ENCODE measurements around the gene SBNO2.

The SBNO2 gene

DNA sequence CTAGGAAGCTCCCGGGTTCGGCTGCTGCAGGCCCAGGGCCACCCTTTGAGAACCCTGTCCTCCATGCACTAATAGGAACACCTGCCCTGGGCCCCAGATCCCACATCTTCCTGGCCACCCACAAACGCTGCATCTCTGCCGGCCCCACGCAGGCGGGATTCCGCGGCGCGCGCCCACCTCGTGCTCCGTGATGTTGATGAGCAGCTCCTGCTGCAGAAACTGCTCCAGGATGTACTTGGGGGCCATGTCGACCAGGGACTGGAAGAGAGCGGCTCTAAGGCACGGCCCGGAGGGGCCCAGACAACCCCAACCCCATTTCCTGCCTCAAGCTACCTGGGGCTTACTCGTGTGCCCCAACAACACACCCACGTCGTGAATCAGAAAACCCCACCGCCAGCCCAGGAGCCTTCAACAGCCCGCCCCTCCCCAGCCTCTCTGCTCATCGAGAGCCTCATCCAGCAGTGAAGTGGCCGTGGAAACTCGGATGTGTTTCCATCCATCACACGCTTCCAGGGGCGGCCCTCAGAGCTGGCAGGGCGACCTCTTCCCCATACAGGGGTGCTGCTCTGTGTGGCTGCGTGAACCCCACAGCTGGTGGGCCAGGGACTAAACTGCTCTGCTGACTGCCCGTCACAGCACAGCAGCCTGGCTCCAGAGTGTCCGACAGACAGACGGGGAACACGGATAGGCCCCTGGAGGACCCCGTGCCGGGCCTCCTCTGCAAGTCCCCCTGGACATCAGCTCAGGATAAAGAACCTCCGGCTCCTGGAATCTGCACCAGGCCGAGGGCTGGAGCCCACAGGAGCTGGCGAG lies 83.1 kb downstream of the SBNO2 start:
- no peak overlapping the region for H3K9ac ChIP-seq (ENCODE audit: low read length)
- no peaks in the 10 kb centered on the region for H3K27me3 ChIP-seq (replicated peaks; ENCODE audit: insufficient read depth, low read length)
- H3K4me1 ChIP-seq (ENCODE audit: low read length), result peaks cover 18% of the 10 kb centered on the region
- peaks cover 9% of the 10 kb centered on the region; the same call in 1 of the 2 replicates for H3K36me3 ChIP-seq (replicated peaks; ENCODE audit: insufficient read depth, low read length)
- H3K79me2 ChIP-seq (ENCODE audit: low read length), result peaks cover 47% of the 10 kb centered on the region
- H4K20me1 ChIP-seq (ENCODE audit: insufficient read depth, low read length), result peaks cover 11% of the 10 kb centered on the region; the same call in 1 of the 2 replicates
- no peak overlapping the region for H2AFZ ChIP-seq (ENCODE audit: low read length)
- H3K4me3 ChIP-seq (ENCODE audit: low read length), result no peak overlapping the region
- no peak for DNase-seq
- H3K9me3 ChIP-seq (replicated peaks; ENCODE audit: insufficient read depth, low read length), result no peaks in the 10 kb centered on the region
- H3K4me2 ChIP-seq (ENCODE audit: low read depth, low read length), result no peak overlapping the region
- no peaks in the 10 kb centered on the region for H3K9me2 ChIP-seq (replicated peaks; ENCODE audit: insufficient read depth, low read length)
- TF ChIP-seq EZH2 (optimal IDR thresholded peaks at IDR 0.05; ENCODE audit: low read depth, low read length), result no peak
- TF ChIP-seq, protein P1, sequence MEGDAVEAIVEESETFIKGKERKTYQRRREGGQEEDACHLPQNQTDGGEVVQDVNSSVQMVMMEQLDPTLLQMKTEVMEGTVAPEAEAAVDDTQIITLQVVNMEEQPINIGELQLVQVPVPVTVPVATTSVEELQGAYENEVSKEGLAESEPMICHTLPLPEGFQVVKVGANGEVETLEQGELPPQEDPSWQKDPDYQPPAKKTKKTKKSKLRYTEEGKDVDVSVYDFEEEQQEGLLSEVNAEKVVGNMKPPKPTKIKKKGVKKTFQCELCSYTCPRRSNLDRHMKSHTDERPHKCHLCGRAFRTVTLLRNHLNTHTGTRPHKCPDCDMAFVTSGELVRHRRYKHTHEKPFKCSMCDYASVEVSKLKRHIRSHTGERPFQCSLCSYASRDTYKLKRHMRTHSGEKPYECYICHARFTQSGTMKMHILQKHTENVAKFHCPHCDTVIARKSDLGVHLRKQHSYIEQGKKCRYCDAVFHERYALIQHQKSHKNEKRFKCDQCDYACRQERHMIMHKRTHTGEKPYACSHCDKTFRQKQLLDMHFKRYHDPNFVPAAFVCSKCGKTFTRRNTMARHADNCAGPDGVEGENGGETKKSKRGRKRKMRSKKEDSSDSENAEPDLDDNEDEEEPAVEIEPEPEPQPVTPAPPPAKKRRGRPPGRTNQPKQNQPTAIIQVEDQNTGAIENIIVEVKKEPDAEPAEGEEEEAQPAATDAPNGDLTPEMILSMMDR (IDR thresholded peaks at IDR 0.05; ENCODE audit: low read length), result no peak
- TF ChIP-seq EZH2phosphoT487 (IDR thresholded peaks at IDR 0.05; ENCODE audit: low read length), result no peak
- no peak overlapping the region for H3K27ac ChIP-seq (ENCODE audit: low read length)
- H3F3A ChIP-seq (ENCODE audit: insufficient read depth, low read length), result peaks cover 31% of the 10 kb centered on the region

DNA sequence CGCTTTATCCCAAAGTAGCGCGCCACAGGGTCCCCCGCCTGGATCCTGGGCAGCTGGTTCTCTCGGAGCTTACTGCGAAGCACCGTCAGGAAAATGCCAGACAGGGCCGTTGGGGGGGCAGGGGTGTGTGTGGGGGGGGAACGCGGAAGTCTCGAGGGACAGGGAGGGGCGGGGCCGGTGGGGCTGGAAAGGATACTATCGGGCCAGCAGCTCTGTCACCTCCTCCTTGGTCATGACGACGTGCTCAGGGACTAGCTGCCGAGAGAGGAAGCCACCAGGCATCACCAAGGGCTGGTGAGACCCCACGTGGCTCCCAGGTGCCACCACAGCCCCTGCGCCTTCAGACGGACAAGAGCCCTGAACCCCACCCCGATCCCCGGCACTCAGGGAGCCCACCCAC lies 84.2 kb downstream of the SBNO2 start:
- Histone ChIP-seq H3K9me2 (replicated peaks; ENCODE audit: insufficient read depth, low read length) (no peaks in the 10 kb centered on the region), H3K27me3 (replicated peaks; ENCODE audit: insufficient read depth, low read length) (no peaks in the 10 kb centered on the region), H3K27ac (ENCODE audit: low read length) (no peak overlapping the region), H3K79me2 (ENCODE audit: low read length) (peaks cover 49% of the 10 kb centered on the region), H3K36me3 (replicated peaks; ENCODE audit: insufficient read depth, low read length) (peaks cover 14% of the 10 kb centered on the region; the same call in 1 of the 2 replicates), H3K4me2 (ENCODE audit: low read depth, low read length) (no peak overlapping the region), H3K4me3 (ENCODE audit: low read length) (no peak overlapping the region), H4K20me1 (ENCODE audit: insufficient read depth, low read length) (peaks cover 11% of the 10 kb centered on the region; the same call in 1 of the 2 replicates), H3K9me3 (replicated peaks; ENCODE audit: insufficient read depth, low read length) (no peaks in the 10 kb centered on the region), H3F3A (ENCODE audit: insufficient read depth, low read length) (peaks cover 34% of the 10 kb centered on the region), H3K4me1 (ENCODE audit: low read length) (peaks cover 14% of the 10 kb centered on the region), H2AFZ (ENCODE audit: low read length) (no peak overlapping the region), H3K9ac (ENCODE audit: low read length) (no peak overlapping the region)
- DNase-seq, result no peak
- no peak for TF ChIP-seq EZH2 (optimal IDR thresholded peaks at IDR 0.05; ENCODE audit: low read depth, low read length)
- TF ChIP-seq, protein P1 (IDR thresholded peaks at IDR 0.05; ENCODE audit: low read length), result no peak
- no peak for TF ChIP-seq EZH2phosphoT487 (IDR thresholded peaks at IDR 0.05; ENCODE audit: low read length)

DNA sequence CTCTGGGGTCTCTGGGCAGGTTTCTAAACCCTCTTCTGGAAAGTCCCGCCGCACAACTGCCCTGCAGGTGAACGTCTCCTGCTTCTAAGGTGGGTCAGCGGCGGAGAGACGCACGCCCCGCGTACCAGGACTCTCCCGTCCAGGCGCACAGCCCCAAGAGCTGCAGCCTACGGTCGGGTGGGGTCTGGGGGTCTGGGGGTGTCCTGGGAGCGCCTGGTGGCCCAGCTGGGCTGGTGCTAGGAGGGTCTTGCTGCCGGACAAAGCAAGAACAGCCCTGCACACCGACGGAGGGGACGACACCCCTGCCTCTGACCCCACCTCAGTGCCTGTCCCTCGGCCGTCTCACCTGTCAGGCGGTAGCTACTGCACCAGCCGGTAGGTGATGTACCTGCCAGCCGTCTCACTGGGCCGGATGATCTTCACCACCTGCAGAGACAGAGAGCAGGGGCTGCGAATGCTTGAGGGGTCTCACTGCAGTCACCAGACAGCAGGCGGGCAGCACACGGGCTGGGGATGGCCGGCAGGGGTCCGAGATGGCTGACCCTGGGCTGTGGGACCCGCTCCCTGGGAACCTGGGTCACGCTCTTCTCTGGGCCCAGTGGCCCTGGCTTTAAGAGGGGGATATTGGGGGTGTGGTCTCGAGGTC lies 84.8 kb downstream of the SBNO2 start:
- H3K79me2 ChIP-seq (ENCODE audit: low read length), result peaks cover 43% of the 10 kb centered on the region
- no peak overlapping the region for H3K27ac ChIP-seq (ENCODE audit: low read length)
- no peak overlapping the region for H3K9ac ChIP-seq (ENCODE audit: low read length)
- H3K36me3 ChIP-seq (replicated peaks; ENCODE audit: insufficient read depth, low read length), result peaks cover 14% of the 10 kb centered on the region; the same call in 1 of the 2 replicates
- H3K9me2 ChIP-seq (replicated peaks; ENCODE audit: insufficient read depth, low read length), result no peaks in the 10 kb centered on the region
- H2AFZ ChIP-seq (ENCODE audit: low read length), result no peak overlapping the region
- TF ChIP-seq EZH2phosphoT487 (IDR thresholded peaks at IDR 0.05; ENCODE audit: low read length) (no peak), EZH2 (optimal IDR thresholded peaks at IDR 0.05; ENCODE audit: low read depth, low read length) (no peak)
- TF ChIP-seq, protein P1 (IDR thresholded peaks at IDR 0.05; ENCODE audit: low read length), result no peak
- H3K4me1 ChIP-seq (ENCODE audit: low read length), result peaks cover 14% of the 10 kb centered on the region
- no peaks in the 10 kb centered on the region for H3K9me3 ChIP-seq (replicated peaks; ENCODE audit: insufficient read depth, low read length)
- H3K4me3 ChIP-seq (ENCODE audit: low read length), result no peak overlapping the region
- peaks cover 10% of the 10 kb centered on the region; the same call in 1 of the 2 replicates for H4K20me1 ChIP-seq (ENCODE audit: insufficient read depth, low read length)
- peaks cover 38% of the 10 kb centered on the region for H3F3A ChIP-seq (ENCODE audit: insufficient read depth, low read length)
- H3K27me3 ChIP-seq (replicated peaks; ENCODE audit: insufficient read depth, low read length), result no peaks in the 10 kb centered on the region
- H3K4me2 ChIP-seq (ENCODE audit: low read depth, low read length), result no peak overlapping the region
- no peak for DNase-seq
